NCI-H774 (cell line): ENCODE measurements around the gene RAB7A.
A peak's percentile ranks its signal among the peaks of the same experiment; 100 is the strongest.

Experiments
- DNase-seq: peaks from one replicate; lab custom pipeline; 2025; lab: John Stamatoyannopoulos, UW

RAB7A gene

GRCh38 chr3:128788268-128788869 lies 62.4 kb downstream of the RAB7A start:
- no peak for DNase-seq

GRCh38 chr3:128794067-128794768 lies 68.2 kb downstream of the RAB7A start:
- DNase-seq: no peak

DNA sequence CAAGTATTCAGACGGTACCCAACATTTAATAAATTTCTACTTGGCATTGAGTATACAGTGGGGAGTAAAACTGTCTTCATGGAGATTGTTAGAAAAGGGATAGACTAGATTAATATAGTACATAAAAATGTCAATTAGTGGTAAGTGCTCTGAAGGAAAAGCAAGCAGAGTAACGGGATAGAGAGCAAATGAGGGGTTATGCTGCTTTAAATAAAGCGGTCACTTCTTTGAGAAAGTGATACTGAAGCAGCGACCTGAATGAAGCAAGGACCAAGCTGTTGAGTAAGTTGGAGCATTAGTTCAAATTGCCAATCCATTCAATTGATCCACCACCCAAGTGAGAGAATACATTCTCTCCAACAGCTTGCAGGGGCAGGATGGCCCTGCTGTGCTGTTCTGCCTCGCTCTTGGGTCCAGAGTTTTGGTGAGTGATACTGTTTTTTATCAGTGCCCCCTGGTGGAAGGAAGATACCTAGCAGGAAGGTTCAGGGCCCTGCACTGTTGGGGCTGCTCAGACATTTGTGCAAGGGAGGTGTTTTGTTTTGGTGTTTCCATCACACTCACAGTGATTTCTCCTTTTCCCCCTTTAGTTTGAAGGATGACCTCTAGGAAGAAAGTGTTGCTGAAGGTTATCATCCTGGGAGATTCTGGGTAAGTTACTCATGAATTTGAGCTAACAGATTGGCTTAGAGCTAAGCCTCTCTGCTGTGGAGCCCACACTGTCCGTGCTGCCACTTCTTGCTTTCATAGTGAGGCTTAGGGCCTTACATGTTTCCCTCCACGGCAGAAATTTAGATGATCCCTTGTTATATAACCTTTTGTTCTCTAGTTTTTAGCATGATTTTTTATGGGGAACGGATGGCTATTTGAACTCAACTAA lies 69.0 kb downstream of the RAB7A start:
- DNase-seq: peak; percentile 22

GRCh38 chr3:128799653-128800052 lies 73.7 kb downstream of the RAB7A start:
- DNase-seq: no peak

GRCh38 chr3:128800241-128801187 lies 74.5 kb downstream of the RAB7A start:
- no peak for DNase-seq

- no peak for DNase-seq
Observed at GRCh38 chr3:128801779-128802380, 75.9 kb downstream of the RAB7A start.

DNA sequence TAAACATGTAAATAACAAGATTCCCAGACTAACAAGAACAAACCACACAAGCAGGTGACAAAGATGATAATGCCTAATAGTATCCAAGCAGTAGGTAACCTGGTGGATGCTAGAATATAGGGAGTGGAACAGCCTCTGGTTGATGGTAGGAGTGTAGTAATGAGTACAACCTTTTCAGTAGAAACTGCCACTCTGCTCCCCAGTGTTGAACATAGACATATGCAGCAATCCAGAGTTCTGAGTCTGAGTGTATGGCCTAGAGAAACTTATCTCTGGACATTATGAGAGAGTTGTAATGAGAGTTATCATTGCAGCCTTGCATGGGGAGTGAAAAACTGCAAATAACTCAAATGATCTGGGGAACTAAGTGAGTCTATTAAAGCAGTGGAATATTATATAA lies 77.3 kb downstream of the RAB7A start:
- DNase-seq: no peak

- DNase-seq: no peak
Observed at GRCh38 chr3:128804017-128804810, 78.2 kb downstream of the RAB7A start.

- DNase-seq: no peak
Observed at GRCh38 chr3:128804811-128805155, 78.8 kb downstream of the RAB7A start.

DNA sequence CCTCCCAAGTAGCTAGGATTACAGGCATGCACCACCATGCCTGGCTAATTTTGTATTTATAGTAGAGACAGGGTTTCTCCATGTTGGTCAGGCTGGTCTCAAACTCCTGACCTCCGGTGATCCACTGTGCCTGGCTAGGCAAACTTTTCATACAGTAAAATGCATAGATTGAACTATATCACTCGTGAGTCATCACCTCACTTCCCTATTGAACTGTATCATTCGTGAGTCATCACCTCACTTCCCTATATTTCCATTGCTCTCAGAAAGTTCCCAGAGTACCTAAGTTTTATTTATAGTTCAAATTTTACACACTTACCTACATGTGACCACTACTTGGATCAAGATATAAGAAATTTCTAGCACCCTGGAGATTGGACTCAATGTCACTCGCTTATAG lies 79.8 kb downstream of the RAB7A start:
- no peak for DNase-seq

- DNase-seq: no peak
Observed at GRCh38 chr3:128806588-128806987, 80.6 kb downstream of the RAB7A start.

- no peak for DNase-seq
Observed at GRCh38 chr3:128807186-128807830, 81.3 kb downstream of the RAB7A start.

DNA sequence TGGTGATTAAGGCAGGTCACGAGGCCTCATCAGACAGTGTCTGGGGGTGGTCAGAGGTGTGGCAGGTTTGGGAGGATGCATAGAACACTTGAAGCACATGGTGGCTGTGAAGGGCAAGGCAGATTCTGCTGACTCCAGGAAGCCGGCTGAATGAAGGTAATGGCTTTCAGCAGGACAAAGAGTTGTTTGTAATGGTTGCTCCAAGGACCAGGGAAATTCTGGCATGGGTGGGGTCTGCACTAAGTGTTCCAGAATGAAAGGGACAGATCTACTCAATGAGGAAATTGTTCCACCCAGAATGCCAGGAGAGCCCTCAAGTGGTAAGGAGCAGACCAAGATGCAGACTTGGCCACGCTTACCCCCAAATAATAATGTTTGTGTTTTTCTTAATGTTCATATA lies 82.7 kb downstream of the RAB7A start:
- no peak for DNase-seq

DNA sequence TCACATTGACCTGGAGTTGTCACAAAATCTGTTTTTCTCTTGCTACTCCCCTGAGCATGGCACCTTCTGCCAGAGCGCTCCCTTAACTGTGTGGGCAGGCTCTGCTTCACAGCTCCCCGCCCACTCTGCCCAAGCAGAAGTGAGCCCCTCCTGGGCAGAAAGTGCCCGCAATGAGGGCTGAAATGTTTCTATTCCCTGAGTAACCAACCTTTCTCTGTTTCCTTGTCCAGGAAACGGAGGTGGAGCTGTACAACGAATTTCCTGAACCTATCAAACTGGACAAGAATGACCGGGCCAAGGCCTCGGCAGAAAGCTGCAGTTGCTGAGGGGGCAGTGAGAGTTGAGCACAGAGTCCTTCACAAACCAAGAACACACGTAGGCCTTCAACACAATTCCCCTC lies 87.1 kb downstream of the RAB7A start:
- DNase-seq: no peak

GRCh38 chr3:128814060-128814459 lies 88.1 kb downstream of the RAB7A start:
- DNase-seq: no peak

GRCh38 chr3:128814519-128815317 lies 88.7 kb downstream of the RAB7A start:
- DNase-seq: no peak

DNA sequence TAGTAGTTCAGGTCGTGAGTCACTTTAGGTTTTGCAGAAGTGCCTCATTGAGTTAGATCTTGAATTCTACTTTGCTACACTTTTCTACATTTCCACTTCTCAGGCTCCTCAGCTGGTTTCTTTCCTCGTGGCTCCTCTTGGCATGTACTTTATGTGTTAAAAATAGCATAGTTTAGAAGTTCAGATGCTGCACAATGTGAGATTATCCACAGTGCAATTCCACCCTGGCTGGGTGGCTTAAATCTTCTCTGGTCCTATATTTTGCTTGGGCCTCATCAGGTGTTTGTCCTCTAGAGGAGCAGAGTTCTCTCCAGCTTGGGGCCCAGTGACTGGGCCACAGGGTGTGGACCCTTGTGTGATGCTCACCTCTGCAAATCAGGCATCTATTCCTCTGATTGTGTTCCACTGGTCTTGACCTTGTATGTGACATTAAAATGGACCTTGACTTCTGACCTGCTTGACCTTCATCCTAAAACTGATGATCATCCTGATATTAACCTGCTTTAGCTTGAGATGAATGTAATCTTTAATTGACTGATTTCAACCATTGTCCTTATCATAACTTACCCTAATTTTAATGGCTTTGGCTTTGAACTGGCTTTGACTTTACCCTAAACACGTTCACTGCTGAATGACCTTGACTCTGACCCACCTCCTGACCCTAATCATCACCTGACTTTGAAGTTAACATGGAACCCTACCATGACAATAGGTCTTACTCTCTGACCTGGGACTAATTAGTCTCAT lies 89.5 kb downstream of the RAB7A start:
- DNase-seq: no peak

GRCh38 chr3:128818186-128818787 lies 92.3 kb downstream of the RAB7A start:
- DNase-seq: no peak
